Measurements from ENCODE around the gene KPTN.

KPTN gene

DNA sequence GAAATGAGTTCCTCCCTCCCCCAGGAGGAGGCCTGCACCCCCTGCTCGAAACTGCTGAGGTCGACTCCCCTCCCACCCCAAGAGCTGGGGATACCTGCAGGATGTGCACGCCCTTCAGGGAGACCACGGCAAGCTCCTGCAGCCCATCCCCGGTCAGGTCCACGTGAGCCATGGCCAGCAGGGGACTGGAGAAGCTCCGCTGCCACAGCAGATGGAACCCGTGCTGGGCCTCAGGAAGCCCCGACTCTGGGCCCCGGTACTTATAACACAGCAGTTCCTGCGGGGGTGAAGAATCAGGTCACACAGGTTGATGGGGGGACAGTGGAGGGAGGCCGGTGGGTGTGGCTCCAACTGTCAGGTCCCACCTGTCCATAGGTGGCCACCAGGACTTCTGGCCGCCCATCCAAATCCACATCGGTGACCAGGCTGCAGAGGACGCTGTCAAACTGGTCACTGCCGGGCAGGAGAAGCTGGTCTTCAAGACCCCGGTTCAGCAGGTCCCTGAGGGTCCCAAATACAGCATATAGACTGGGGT lies 7.5 kb downstream of the KPTN start:
- no peaks in the 10 kb centered on the region for H3K4me1 ChIP-seq (ENCODE audit: insufficient read depth, low read length, poor library complexity, severe bottlenecking)
- no peaks in the 10 kb centered on the region for H3F3A ChIP-seq (ENCODE audit: low read depth)
- no peaks in the 10 kb centered on the region for H3K79me2 ChIP-seq (ENCODE audit: insufficient read depth, low read length)
- H2AFZ ChIP-seq (ENCODE audit: low read length): no peak overlapping the region
- H3K4me3 ChIP-seq (ENCODE audit: low read length, poor library complexity, severe bottlenecking): no peak overlapping the region
- H3K9me3 ChIP-seq (ENCODE audit: insufficient read depth, low read depth, low read length): no peaks in the 10 kb centered on the region
- H3K4me2 ChIP-seq (ENCODE audit: low read depth, low read length, poor library complexity, severe bottlenecking): no peak overlapping the region
- TF ChIP-seq EZH2phosphoT487 (IDR thresholded peaks at IDR 0.05; ENCODE audit: borderline replicate concordance): no peak
- TF ChIP-seq, protein P1, sequence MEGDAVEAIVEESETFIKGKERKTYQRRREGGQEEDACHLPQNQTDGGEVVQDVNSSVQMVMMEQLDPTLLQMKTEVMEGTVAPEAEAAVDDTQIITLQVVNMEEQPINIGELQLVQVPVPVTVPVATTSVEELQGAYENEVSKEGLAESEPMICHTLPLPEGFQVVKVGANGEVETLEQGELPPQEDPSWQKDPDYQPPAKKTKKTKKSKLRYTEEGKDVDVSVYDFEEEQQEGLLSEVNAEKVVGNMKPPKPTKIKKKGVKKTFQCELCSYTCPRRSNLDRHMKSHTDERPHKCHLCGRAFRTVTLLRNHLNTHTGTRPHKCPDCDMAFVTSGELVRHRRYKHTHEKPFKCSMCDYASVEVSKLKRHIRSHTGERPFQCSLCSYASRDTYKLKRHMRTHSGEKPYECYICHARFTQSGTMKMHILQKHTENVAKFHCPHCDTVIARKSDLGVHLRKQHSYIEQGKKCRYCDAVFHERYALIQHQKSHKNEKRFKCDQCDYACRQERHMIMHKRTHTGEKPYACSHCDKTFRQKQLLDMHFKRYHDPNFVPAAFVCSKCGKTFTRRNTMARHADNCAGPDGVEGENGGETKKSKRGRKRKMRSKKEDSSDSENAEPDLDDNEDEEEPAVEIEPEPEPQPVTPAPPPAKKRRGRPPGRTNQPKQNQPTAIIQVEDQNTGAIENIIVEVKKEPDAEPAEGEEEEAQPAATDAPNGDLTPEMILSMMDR (conservative IDR thresholded peaks at IDR 0.05; ENCODE audit: low read length): no peak
- H3K9ac ChIP-seq (ENCODE audit: low read depth, low read length, poor library complexity, severe bottlenecking): no peak overlapping the region
- no peaks in the 10 kb centered on the region for H3K27me3 ChIP-seq (ENCODE audit: insufficient read depth, low read length, poor library complexity, severe bottlenecking)
- H3K36me3 ChIP-seq (ENCODE audit: insufficient read depth, low read length): no peaks in the 10 kb centered on the region
- H4K20me1 ChIP-seq (ENCODE audit: insufficient read depth, low read length, poor library complexity, severe bottlenecking): no peaks in the 10 kb centered on the region
- H3K9me2 ChIP-seq (replicated peaks; ENCODE audit: low read depth, low read length): no peaks in the 10 kb centered on the region

DNA sequence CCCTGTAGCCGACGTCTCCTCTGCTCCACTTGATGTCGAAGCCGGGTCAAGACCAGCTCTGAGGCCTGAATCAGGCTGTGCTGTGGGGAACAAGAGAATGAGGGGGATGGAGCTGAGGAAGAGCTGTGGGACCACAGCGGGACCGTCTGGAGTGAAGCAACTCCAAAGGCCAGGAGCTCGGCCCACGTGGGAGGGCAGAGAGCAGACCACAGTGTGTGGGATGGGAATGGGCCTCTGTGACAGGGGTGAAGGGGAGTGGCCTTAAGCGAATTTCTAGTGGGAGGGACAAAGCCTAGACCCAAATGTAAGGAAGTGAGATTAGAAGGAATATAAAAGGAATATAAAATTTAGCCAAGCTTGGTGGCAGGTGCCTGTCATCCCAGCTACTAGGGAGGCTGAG lies 8.6 kb downstream of the KPTN start:
- Histone ChIP-seq H3K9ac (ENCODE audit: low read depth, low read length, poor library complexity, severe bottlenecking) (no peak overlapping the region), H3K4me1 (ENCODE audit: insufficient read depth, low read length, poor library complexity, severe bottlenecking) (no peaks in the 10 kb centered on the region), H2AFZ (ENCODE audit: low read length) (no peak overlapping the region), H3K27me3 (ENCODE audit: insufficient read depth, low read length, poor library complexity, severe bottlenecking) (no peaks in the 10 kb centered on the region), H3K79me2 (ENCODE audit: insufficient read depth, low read length) (no peaks in the 10 kb centered on the region), H3K36me3 (ENCODE audit: insufficient read depth, low read length) (no peaks in the 10 kb centered on the region), H3K4me2 (ENCODE audit: low read depth, low read length, poor library complexity, severe bottlenecking) (no peak overlapping the region), H3K4me3 (ENCODE audit: low read length, poor library complexity, severe bottlenecking) (no peak overlapping the region), H3K9me2 (replicated peaks; ENCODE audit: low read depth, low read length) (no peaks in the 10 kb centered on the region), H3F3A (ENCODE audit: low read depth) (no peaks in the 10 kb centered on the region), H3K9me3 (ENCODE audit: insufficient read depth, low read depth, low read length) (no peaks in the 10 kb centered on the region), H4K20me1 (ENCODE audit: insufficient read depth, low read length, poor library complexity, severe bottlenecking) (no peaks in the 10 kb centered on the region)
- no peak for TF ChIP-seq EZH2phosphoT487 (IDR thresholded peaks at IDR 0.05; ENCODE audit: borderline replicate concordance)
- TF ChIP-seq, protein P1 (conservative IDR thresholded peaks at IDR 0.05; ENCODE audit: low read length): no peak

DNA sequence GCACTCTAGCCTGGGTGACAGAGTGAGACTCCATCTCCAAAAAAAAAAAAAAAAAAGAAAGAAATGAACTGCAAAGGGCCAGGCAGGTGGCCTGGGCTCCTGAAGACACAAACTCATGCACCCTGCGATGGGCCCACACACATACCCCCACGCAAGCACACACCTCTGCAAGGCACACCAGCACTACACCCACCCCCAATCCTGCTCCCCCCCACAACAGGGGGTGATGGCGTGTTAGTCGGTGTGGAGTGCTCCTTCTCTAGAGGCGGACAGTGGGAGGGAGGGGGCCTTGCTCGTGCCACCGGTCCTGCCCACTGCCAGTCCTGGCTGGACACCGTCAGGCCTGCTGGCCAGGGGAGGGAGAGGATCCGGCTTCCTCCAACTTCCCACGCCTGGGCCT lies 10.7 kb downstream of the KPTN start:
- no peaks in the 10 kb centered on the region for H3K27me3 ChIP-seq (ENCODE audit: insufficient read depth, low read length, poor library complexity, severe bottlenecking)
- no peaks in the 10 kb centered on the region for H3K79me2 ChIP-seq (ENCODE audit: insufficient read depth, low read length)
- no peak overlapping the region for H3K4me3 ChIP-seq (ENCODE audit: low read length, poor library complexity, severe bottlenecking)
- H2AFZ ChIP-seq (ENCODE audit: low read length): no peak overlapping the region
- no peaks in the 10 kb centered on the region for H4K20me1 ChIP-seq (ENCODE audit: insufficient read depth, low read length, poor library complexity, severe bottlenecking)
- H3K9me2 ChIP-seq (replicated peaks; ENCODE audit: low read depth, low read length): no peaks in the 10 kb centered on the region
- H3K4me2 ChIP-seq (ENCODE audit: low read depth, low read length, poor library complexity, severe bottlenecking): no peak overlapping the region
- H3K9me3 ChIP-seq (ENCODE audit: insufficient read depth, low read depth, low read length): no peaks in the 10 kb centered on the region
- TF ChIP-seq EZH2phosphoT487 (IDR thresholded peaks at IDR 0.05; ENCODE audit: borderline replicate concordance): no peak
- no peaks in the 10 kb centered on the region for H3K4me1 ChIP-seq (ENCODE audit: insufficient read depth, low read length, poor library complexity, severe bottlenecking)
- no peaks in the 10 kb centered on the region for H3K36me3 ChIP-seq (ENCODE audit: insufficient read depth, low read length)
- H3F3A ChIP-seq (ENCODE audit: low read depth): no peaks in the 10 kb centered on the region
- H3K9ac ChIP-seq (ENCODE audit: low read depth, low read length, poor library complexity, severe bottlenecking): no peak overlapping the region

DNA sequence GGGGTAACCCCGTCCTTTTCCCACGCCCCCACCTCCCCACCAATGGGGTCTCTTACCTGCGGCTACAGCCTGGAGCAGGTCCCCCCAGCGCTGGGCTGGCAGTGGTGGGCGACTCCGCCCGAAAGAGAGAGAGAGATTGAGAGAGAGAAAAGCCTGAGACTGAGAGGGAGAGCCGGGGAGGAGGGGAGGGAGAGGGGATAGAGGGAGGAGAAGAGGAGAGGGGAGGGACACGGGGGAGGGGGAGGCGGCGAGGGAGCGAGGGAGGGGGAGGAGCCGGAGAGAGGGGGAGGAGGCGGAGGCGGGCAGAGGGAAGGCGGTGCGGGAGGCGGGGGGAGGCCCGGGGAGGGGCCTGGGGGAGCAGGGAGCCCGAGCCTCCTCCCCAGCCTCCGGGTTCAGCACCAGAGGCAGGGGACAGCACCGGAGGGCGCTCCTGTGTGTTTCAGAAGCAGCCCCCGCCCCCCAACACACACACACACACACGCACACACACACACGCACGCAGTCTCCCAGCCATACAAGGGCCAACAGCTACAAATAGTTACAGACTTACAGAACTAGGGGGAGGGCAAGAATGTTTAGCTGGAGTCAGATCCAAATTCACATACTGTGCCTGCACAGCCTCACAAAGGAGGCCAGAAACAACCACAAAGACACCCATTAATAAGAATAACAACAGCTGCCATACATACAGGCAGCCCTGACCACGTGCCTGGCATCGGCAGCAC lies 12.1 kb downstream of the KPTN start, which contains the start of gene SLC8A2:
Gene SLC8A2, minus strand, starts transcription at position 161 of the 725 bp plus-strand sequence. CDS start 5,490 bp downstream, outside the sequence.
- Histone ChIP-seq H3K36me3 (ENCODE audit: insufficient read depth, low read length) (no peaks in the 10 kb centered on the region), H3K27me3 (ENCODE audit: insufficient read depth, low read length, poor library complexity, severe bottlenecking) (no peaks in the 10 kb centered on the region), H3F3A (ENCODE audit: low read depth) (no peaks in the 10 kb centered on the region), H3K4me3 (ENCODE audit: low read length, poor library complexity, severe bottlenecking) (no peak within 1 kb of the TSS), H2AFZ (ENCODE audit: low read length) (no peak within 1 kb of the TSS), H3K9ac (ENCODE audit: low read depth, low read length, poor library complexity, severe bottlenecking) (no peak within 1 kb of the TSS), H3K4me2 (ENCODE audit: low read depth, low read length, poor library complexity, severe bottlenecking) (no peak within 1 kb of the TSS), H3K4me1 (ENCODE audit: insufficient read depth, low read length, poor library complexity, severe bottlenecking) (no peaks in the 10 kb centered on the region), H3K9me3 (ENCODE audit: insufficient read depth, low read depth, low read length) (no peaks in the 10 kb centered on the region), H3K79me2 (ENCODE audit: insufficient read depth, low read length) (no peaks in the 10 kb centered on the region), H3K9me2 (replicated peaks; ENCODE audit: low read depth, low read length) (no peaks in the 10 kb centered on the region), H4K20me1 (ENCODE audit: insufficient read depth, low read length, poor library complexity, severe bottlenecking) (no peaks in the 10 kb centered on the region)
- TF ChIP-seq, protein P1 (conservative IDR thresholded peaks at IDR 0.05; ENCODE audit: low read length): no peak
- no peak for TF ChIP-seq EZH2phosphoT487 (IDR thresholded peaks at IDR 0.05; ENCODE audit: borderline replicate concordance)
